ENCODE measurements around the gene MCC.

GRCh38 chr5:113026211-113026610 is 462.0 kb downstream of the MCC start:
- TF ChIP-seq, protein P1, sequence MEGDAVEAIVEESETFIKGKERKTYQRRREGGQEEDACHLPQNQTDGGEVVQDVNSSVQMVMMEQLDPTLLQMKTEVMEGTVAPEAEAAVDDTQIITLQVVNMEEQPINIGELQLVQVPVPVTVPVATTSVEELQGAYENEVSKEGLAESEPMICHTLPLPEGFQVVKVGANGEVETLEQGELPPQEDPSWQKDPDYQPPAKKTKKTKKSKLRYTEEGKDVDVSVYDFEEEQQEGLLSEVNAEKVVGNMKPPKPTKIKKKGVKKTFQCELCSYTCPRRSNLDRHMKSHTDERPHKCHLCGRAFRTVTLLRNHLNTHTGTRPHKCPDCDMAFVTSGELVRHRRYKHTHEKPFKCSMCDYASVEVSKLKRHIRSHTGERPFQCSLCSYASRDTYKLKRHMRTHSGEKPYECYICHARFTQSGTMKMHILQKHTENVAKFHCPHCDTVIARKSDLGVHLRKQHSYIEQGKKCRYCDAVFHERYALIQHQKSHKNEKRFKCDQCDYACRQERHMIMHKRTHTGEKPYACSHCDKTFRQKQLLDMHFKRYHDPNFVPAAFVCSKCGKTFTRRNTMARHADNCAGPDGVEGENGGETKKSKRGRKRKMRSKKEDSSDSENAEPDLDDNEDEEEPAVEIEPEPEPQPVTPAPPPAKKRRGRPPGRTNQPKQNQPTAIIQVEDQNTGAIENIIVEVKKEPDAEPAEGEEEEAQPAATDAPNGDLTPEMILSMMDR (conservative IDR thresholded peaks at IDR 0.05; ENCODE audit: low read depth, low read length): no peak
- no peak for TF ChIP-seq EZH2 (IDR thresholded peaks at IDR 0.05; ENCODE audit: low read length, unreplicated experiment)

Measured in PC-3 (cell line).